Fibroblast of skin of left biceps (primary cell): ENCODE data around the gene POLR1H.
"Not testable (repeated sequence)": the region's sequence is repeated elsewhere in the genome, so short reads cannot be mapped to it uniquely, and the experiment has no call there.

Source experiments
- DNase-seq, 2 experiments: peaks; one replicate each; pipeline ENCODE4 v3.0.0-alpha.2; 2013; ENCODE audit warnings: low read depth in 2 of 2

Gene POLR1H

GRCh38 chr6:30061092-30061857 lies at the start of gene POLR1H:
Gene POLR1H, plus strand, starts transcription at chr6:30061265. Its CDS starts 260 bp downstream, at chr6:30061525.
- DNase-seq: peak; percentile 88 to 92

GRCh38 chr6:30013291-30013922 lies 47.7 kb upstream of the POLR1H start:
- DNase-seq: no peak

GRCh38 chr6:30019819-30020218 lies 41.2 kb upstream of the POLR1H start:
- no peak for DNase-seq

- no peak for DNase-seq
Measured at GRCh38 chr6:30020626-30021025, 40.4 kb upstream of the POLR1H start.

GRCh38 chr6:30022189-30022588 lies 38.9 kb upstream of the POLR1H start:
- DNase-seq: no peak

- DNase-seq: not testable (repeated sequence)
Measured at GRCh38 chr6:30022712-30023111, 38.4 kb upstream of the POLR1H start.

GRCh38 chr6:30025186-30025585 lies 35.9 kb upstream of the POLR1H start:
- DNase-seq: no peak

GRCh38 chr6:30029588-30029987 lies 31.5 kb upstream of the POLR1H start:
- DNase-seq: no peak

- DNase-seq: no peak
Measured at GRCh38 chr6:30031381-30031780, 29.7 kb upstream of the POLR1H start.

GRCh38 chr6:30033440-30033839 lies 27.6 kb upstream of the POLR1H start:
- DNase-seq: peak in 1 of 2 experiments; percentile 24

GRCh38 chr6:30035784-30036183 lies 25.3 kb upstream of the POLR1H start:
- DNase-seq: no peak

- no peak for DNase-seq
Measured at GRCh38 chr6:30037182-30037788, 23.8 kb upstream of the POLR1H start.

- no peak for DNase-seq
Measured at GRCh38 chr6:30041221-30041620, 19.8 kb upstream of the POLR1H start.

- no peak for DNase-seq
Measured at GRCh38 chr6:30041821-30042220, 19.2 kb upstream of the POLR1H start.

- no peak for DNase-seq
Measured at GRCh38 chr6:30042476-30042875, 18.6 kb upstream of the POLR1H start.

GRCh38 chr6:30042914-30043313 lies 18.2 kb upstream of the POLR1H start:
- DNase-seq: no peak

- DNase-seq: no peak
Measured at GRCh38 chr6:30043744-30044143, 17.3 kb upstream of the POLR1H start.

GRCh38 chr6:30044630-30045029 lies 16.4 kb upstream of the POLR1H start:
- no peak for DNase-seq

GRCh38 chr6:30047220-30047619 lies 13.8 kb upstream of the POLR1H start:
- no peak for DNase-seq

GRCh38 chr6:30053682-30054081 lies 7.4 kb upstream of the POLR1H start:
- no peak for DNase-seq

GRCh38 chr6:30055513-30055912 lies 5.6 kb upstream of the POLR1H start:
- DNase-seq: no peak

GRCh38 chr6:30060606-30061091 lies 416 bp upstream of the POLR1H start:
- DNase-seq: no peak
